Subcutaneous abdominal adipose tissue (tissue), 5 donors: ENCODE data around the gene DCANP1.

Experiments used
- H3K27ac ChIP-seq: one replicate; pipeline ENCODE4 v1.7.0; 2013; ENCODE audit warnings: low read depth, mild to moderate bottlenecking, inconsistent platforms, low read length, moderate library complexity
- H3K27me3 ChIP-seq, 5 donors: one replicate each; pipeline ENCODE4 v1.7.0; 2013; ENCODE audit warnings: low read length in 5 of 5, inconsistent platforms in 1 of 5; ENCODE audit not compliant: control insufficient read depth in 5 of 5, insufficient read depth in 4 of 5
- H3K36me3 ChIP-seq, 5 donors: one replicate each; pipeline ENCODE4 v1.7.0; 2013; ENCODE audit warnings: low read length in 5 of 5; ENCODE audit not compliant: control insufficient read depth in 5 of 5, insufficient read depth in 5 of 5
- H3K4me1 ChIP-seq, 5 donors: one replicate each; pipeline ENCODE4 v1.7.0; 2013; ENCODE audit warnings: low read length in 5 of 5, mild to moderate bottlenecking in 3 of 5, moderate library complexity in 1 of 5; ENCODE audit not compliant: control insufficient read depth in 5 of 5, insufficient read depth in 5 of 5
- H3K4me3 ChIP-seq, 5 donors: one replicate each; pipeline ENCODE4 v1.7.0; 2013; ENCODE audit warnings: low read length in 5 of 5, low read depth in 1 of 5
- H3K9ac ChIP-seq, 5 donors: one replicate each; pipeline ENCODE4 v1.7.0; 2013; ENCODE audit warnings: low read length in 5 of 5, mild to moderate bottlenecking in 4 of 5, moderate library complexity in 3 of 5
- H3K9me3 ChIP-seq, 5 donors: one replicate each; pipeline ENCODE4 v1.7.0; 2013; ENCODE audit warnings: low read length in 5 of 5; ENCODE audit not compliant: control insufficient read depth in 5 of 5
- donor health status: healthy.
- donor health status: healthy.
- donor health status: healthy.
- donor health status: healthy.
- donor health status: healthy.

The DCANP1 gene

GRCh38 chr5:135457424-135458071 lies 10.4 kb upstream of the DCANP1 start:
- Histone ChIP-seq H3K9ac (no peak overlapping the region), H3K27ac (no peak overlapping the region), H3K9me3 (no peaks in the 10 kb centered on the region), H3K4me3 (no peak overlapping the region), H3K36me3 (no peaks in the 10 kb centered on the region), H3K27me3 (no peaks in the 10 kb centered on the region), H3K4me1 (peaks cover 4 to 48% (median 33%) of the 10 kb centered on the region in 5 donors)

GRCh38 chr5:135456238-135457099 lies 9.3 kb upstream of the DCANP1 start:
- Histone ChIP-seq H3K4me1 (peaks cover 4 to 44% (median 36%) of the 10 kb centered on the region in 5 donors), H3K36me3 (no peaks in the 10 kb centered on the region), H3K9me3 (no peaks in the 10 kb centered on the region), H3K9ac (no peak overlapping the region), H3K27me3 (no peaks in the 10 kb centered on the region), H3K27ac (no peak overlapping the region), H3K4me3 (no peak overlapping the region)

GRCh38 chr5:135455876-135456237 lies 8.7 kb upstream of the DCANP1 start:
- Histone ChIP-seq H3K4me1 (peaks cover 4 to 44% (median 36%) of the 10 kb centered on the region in 5 donors), H3K36me3 (no peaks in the 10 kb centered on the region), H3K4me3 (no peak overlapping the region), H3K9ac (no peak overlapping the region), H3K27ac (no peak overlapping the region), H3K9me3 (no peaks in the 10 kb centered on the region), H3K27me3 (no peaks in the 10 kb centered on the region)

GRCh38 chr5:135454946-135455345 lies 7.8 kb upstream of the DCANP1 start:
- Histone ChIP-seq H3K36me3 (no peaks in the 10 kb centered on the region), H3K9me3 (no peaks in the 10 kb centered on the region), H3K4me3 (no peak overlapping the region), H3K4me1 (peaks cover 4 to 46% (median 36%) of the 10 kb centered on the region in 5 donors), H3K27ac (no peak overlapping the region), H3K27me3 (no peaks in the 10 kb centered on the region), H3K9ac (no peak overlapping the region)

GRCh38 chr5:135453613-135454012 lies 6.5 kb upstream of the DCANP1 start:
- no peaks in the 10 kb centered on the region for H3K36me3 ChIP-seq
- H3K27ac ChIP-seq: no peak overlapping the region
- no peak overlapping the region for H3K9ac ChIP-seq
- H3K4me3 ChIP-seq: no peak overlapping the region
- H3K9me3 ChIP-seq: no peaks in the 10 kb centered on the region
- no peaks in the 10 kb centered on the region for H3K27me3 ChIP-seq
- peaks cover 4 to 37% (median 26%) of the 10 kb centered on the region in 5 donors for H3K4me1 ChIP-seq

- no peak within 1 kb of the TSS for H3K27ac ChIP-seq
- no peak within 1 kb of the TSS for H3K4me3 ChIP-seq
- H3K36me3 ChIP-seq: no peaks in the 10 kb centered on the region
- no peaks in the 10 kb centered on the region for H3K27me3 ChIP-seq
- no peak within 1 kb of the TSS for H3K9ac ChIP-seq
- peaks cover 3 to 25% (median 15%) of the 10 kb centered on the region in 5 donors for H3K4me1 ChIP-seq
- no peaks in the 10 kb centered on the region for H3K9me3 ChIP-seq
Observed at GRCh38 chr5:135452321-135453030, 5.3 kb upstream of the DCANP1 start, which contains the start of gene TIFAB. Gene TIFAB, minus strand, starts transcription at chr5:135452351. Its CDS starts 2,412 bp downstream, at chr5:135449939.

- H3K27ac ChIP-seq: no peak overlapping the region
- H3K27me3 ChIP-seq: peaks cover 0 to 5% (median 0%) of the 10 kb centered on the region in 5 donors
- no peaks in the 10 kb centered on the region for H3K36me3 ChIP-seq
- H3K4me1 ChIP-seq: peaks cover 3 to 18% (median 9%) of the 10 kb centered on the region in 5 donors
- no peaks in the 10 kb centered on the region for H3K9me3 ChIP-seq
- no peak overlapping the region for H3K4me3 ChIP-seq
- no peak overlapping the region for H3K9ac ChIP-seq
Observed at GRCh38 chr5:135451581-135452320, 4.6 kb upstream of the DCANP1 start.

GRCh38 chr5:135450952-135451351 lies 3.8 kb upstream of the DCANP1 start:
- H3K36me3 ChIP-seq: no peaks in the 10 kb centered on the region
- H3K27ac ChIP-seq: no peak overlapping the region
- no peaks in the 10 kb centered on the region for H3K9me3 ChIP-seq
- H3K4me3 ChIP-seq: no peak overlapping the region
- H3K27me3 ChIP-seq: peaks cover 0 to 6% (median 0%) of the 10 kb centered on the region in 5 donors
- H3K4me1 ChIP-seq: peaks cover 0 to 10% (median 5%) of the 10 kb centered on the region in 5 donors
- no peak overlapping the region for H3K9ac ChIP-seq

GRCh38 chr5:135450336-135450735 lies 3.2 kb upstream of the DCANP1 start:
- H3K36me3 ChIP-seq: no peaks in the 10 kb centered on the region
- H3K27ac ChIP-seq: no peak overlapping the region
- H3K4me3 ChIP-seq: no peak overlapping the region
- H3K9me3 ChIP-seq: no peaks in the 10 kb centered on the region
- no peak overlapping the region for H3K9ac ChIP-seq
- peaks cover 0 to 6% (median 0%) of the 10 kb centered on the region in 5 donors for H3K27me3 ChIP-seq
- peaks cover 0 to 10% (median 6%) of the 10 kb centered on the region in 5 donors for H3K4me1 ChIP-seq
